HG03135 (cell line): ENCODE data around the gene SDF2L1.
A peak's percentile ranks its signal among the peaks of the same experiment; 100 is the strongest.
"Not testable (repeated sequence)": the region's sequence is repeated elsewhere in the genome, so short reads cannot be mapped to it uniquely, and the experiment has no call there.

Experiments
- ATAC-seq: cut with Tn5 transposase; IDR thresholded peaks from one replicate; pipeline ENCODE4 v1.9.1; 2021; ENCODE audit warnings: mild to moderate bottlenecking, moderate library complexity; ENCODE audit not compliant: unreplicated experiment

The SDF2L1 gene

DNA sequence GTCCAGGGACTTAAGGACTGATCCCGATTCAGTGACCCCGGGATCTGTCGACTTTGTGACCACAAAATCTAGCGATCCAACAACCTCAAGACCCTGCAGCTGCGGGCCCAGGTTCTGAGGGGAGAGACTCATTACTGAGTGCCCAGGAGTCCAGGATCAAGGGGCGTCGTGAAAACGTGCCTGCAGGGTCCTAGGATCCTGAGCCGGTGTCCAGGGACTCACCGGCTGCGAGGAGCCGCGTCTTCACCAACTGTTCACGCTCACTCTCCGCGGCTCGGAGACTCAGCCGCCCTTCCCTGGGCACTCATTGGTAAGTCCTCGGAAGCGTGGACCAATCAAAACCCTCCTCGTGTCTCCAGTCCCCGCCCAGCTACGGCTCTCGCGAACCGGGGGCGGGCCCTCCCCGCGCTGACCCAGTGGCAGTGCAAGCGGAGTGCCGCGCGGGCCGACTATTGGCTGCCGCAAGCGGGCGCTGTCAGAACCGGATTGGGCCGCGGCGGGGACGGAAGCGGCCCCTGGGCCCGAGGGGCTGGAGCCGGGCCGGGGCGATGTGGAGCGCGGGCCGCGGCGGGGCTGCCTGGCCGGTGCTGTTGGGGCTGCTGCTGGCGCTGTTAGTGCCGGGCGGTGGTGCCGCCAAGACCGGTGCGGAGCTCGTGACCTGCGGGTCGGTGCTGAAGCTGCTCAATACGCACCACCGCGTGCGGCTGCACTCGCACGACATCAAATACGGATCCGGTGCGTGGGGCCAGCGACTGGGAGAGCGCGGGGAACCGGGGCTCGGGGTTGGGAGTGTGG, at the start of gene SDF2L1:
Gene SDF2L1, plus strand, starts transcription at position 514 of the 795 bp plus-strand sequence. Its CDS starts 35 bp downstream, at position 549.
- peak; percentile 89 for ATAC-seq

GRCh38 chr22:21592422-21592821, 49.7 kb upstream of the SDF2L1 start:
- ATAC-seq: no peak

DNA sequence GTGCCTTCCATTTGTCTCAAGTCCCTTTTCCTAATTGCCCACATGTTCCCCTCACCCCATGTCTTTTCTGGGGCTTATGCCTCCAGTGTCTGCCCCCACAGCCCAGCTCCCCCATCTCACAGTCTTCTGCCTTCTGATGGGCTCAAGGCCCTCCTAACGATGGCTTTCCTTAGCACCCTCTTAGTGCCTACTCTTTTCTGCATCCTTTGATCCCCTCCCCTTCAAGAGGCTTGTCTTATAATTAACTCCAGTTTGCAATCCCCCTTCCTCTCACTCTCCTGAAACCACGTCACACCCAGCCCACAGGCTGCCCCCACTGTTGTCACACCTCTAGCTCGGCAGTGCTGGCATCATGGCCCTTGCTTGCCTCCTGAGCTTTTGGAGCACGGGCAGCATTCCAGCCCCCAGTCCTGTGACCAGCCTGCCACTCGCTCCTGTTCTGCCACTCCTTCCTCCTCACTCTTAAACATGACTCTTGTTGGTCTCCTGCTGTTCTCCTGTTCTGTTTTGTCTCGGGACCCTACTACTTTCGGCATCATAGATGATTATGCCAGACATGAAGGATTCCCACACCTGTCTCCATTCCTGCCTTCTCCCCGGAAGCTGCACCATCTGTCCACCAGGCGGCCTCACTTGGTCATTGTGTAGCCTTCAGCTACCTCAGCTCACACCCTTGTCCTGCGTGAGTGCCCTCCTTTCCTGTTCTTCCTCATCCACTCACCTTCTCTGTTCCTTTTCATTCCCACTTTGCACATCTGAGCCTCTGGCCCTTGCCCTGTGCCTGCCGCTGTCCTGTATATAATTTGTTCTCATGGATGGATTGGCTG, 48.5 kb upstream of the SDF2L1 start:
- ATAC-seq: no peak

DNA sequence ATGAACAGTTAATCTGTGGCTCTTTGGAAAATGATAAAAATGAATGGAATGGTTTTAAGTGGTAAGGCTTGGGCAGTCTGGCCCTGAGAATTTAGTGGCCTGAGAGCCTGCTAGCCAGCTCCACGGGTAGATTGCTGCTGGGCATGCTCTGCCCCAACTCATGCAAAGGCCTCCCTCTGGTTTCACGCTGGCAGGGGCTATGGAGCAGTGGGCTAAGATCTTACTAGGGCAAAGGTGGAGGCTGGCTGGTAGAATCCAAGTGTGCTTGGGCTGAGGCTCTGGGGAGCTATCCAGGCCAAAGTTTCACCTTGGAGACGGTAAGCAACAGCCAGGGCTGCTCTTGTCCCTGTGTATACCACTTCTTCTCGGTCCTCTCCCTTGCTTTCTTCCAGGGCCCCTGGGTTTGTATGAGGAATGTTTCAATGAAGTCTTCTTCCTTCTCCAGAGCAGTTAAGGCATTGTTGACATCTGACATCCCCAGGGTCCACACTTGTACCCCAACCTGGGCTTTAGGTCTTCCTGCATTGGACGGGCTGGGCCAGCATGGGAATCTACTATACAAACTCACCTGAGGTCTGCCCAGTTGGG, 47.1 kb upstream of the SDF2L1 start:
- ATAC-seq: no peak

GRCh38 chr22:21596356-21597135, 45.6 kb upstream of the SDF2L1 start:
- ATAC-seq: not testable (repeated sequence)

DNA sequence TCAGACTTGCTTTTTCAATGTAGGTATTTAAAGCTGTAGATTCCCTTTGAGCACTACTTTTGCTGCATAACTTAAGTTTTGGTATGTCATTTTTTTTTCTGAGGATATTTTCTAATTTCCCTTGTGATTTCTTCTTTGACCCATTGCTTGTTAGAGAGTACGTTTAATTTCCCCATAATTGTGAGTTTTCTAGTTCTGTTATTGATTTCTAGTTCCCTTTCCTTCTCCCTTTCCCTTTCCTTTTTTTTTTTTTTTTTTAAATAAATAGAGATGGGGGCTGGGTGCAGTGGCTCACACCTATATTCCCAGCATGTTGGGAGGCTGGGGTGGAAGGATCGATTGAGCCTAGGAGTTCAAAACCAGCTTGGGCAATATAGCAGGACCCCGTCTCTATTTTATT, 43.8 kb upstream of the SDF2L1 start:
- no peak for ATAC-seq

DNA sequence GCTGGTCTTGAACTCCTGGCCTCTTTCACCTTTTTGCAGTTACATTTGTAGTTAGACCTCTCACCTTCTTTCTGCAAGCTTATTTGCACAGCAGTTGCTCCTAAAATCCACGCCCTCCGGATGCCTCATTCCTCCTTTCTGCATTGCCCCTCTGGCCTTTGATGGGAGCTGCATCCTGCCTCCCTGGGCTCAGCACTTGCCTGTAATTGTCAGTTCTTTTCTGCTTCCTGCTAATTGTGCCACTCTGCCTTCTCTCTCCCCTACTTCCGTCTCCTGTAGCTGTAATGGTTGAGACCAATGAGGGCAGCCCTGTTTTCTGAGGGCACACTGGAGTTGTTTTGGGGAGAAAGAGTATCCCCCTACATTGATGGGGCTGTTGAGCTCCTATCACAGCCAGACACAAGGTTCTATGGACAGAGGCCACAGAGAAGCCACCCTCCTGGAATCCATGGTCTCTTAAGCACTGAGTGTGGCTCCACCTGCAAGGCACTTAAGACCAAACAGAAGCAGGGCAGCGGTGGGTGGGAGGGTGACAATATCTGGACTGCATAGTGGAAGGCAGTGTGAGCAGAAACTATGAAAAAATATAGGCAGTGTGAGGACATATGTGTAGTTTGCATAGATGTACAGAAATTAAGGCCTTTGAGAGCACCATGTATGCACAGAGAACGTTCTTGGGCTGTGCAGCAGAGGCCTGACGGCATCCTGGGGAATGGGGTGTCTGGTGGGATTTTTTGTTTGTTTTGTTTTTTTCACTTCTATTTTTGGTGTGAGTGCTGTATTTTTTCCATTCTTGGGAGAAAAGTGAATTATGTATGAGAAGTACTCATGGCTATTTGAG, 42.8 kb upstream of the SDF2L1 start:
- ATAC-seq: no peak

DNA sequence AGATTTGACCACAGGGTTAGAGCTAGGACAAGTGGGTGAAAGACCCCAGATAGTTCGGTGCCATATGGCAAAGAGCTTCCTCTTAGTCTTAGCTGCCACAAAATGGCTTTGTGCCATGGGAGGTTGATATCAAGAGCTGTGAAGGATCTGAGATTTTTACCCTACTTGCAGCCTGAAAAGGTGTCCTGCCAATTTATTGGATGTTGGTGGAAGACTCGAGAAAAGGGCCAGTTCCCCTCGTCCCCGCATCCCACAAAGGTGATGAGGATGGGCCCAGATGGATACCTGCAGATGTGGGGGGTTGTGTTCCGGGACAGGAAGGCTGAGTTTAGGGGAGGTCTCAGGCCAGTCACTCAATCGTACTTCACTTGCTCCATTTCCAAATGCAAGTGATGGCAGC, 39.5 kb upstream of the SDF2L1 start:
- no peak for ATAC-seq

DNA sequence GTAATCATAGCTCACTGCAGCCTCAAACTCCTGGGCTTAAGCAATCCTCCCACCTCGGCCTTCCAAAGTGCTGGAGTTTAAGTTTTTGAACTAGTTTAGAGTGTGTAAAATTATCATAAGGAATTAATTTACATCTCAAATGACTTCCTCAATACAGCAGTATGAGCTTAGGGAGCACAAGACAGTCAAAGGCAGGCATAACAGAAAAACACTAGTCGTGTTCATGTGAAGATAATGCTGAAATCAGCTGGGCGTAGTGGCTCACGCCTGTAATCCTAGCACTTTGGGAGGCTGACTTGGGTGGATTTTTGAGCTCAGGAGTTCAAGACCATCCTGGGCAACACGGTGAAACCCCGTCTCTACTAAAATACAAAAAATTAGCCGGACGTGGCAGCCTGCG, 38.1 kb upstream of the SDF2L1 start:
- no peak for ATAC-seq

GRCh38 chr22:21605887-21606564, 36.1 kb upstream of the SDF2L1 start:
- no peak for ATAC-seq

DNA sequence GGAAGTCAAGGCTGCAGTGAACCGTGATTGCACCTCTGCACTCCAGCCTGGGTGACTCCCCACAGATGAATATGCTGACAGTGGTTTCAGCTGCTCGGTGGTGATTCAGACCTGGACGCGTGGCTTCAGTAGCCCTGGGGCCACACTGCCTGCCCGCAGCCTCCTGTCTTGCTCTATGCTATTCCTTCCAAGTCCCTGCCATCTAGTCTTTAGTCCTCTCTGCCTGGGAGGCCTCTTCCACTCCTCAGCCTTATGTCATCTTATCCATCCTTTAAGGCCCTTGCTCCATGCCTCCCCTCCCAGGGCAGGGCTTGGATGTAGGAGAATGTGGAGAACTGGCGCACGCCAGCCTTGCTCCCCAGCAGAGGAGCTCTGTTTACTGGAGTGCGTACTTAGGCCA, 35.3 kb upstream of the SDF2L1 start:
- ATAC-seq: no peak

DNA sequence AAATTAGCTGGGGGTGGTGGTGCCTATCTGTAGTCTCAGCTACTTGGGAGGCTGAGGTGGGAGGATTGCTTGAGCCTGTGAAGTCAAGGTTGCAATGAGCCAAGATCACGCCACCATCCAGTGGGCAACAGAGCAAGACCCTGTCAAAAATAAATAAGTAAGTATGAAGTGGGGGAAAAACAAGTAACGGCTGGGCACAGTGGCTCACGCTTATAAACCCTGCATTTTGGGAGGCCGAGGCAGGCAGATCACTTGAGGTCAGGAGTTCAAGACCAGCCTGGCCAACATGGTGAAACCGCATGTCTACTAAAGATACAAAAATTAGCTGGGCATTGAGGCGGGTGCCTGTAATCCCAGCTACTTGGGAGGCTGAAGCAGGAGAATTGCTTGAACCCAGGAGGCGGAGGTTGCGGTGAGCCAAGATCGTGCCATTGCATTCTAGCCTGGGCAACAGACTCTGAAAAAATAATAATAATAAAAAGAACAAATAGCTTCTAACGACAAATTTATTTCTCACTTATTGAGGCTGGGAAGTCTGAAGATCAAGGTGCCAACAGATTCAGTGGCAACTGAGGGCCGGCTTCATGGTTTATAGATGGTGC, 32.4 kb upstream of the SDF2L1 start:
- not testable (repeated sequence) for ATAC-seq

DNA sequence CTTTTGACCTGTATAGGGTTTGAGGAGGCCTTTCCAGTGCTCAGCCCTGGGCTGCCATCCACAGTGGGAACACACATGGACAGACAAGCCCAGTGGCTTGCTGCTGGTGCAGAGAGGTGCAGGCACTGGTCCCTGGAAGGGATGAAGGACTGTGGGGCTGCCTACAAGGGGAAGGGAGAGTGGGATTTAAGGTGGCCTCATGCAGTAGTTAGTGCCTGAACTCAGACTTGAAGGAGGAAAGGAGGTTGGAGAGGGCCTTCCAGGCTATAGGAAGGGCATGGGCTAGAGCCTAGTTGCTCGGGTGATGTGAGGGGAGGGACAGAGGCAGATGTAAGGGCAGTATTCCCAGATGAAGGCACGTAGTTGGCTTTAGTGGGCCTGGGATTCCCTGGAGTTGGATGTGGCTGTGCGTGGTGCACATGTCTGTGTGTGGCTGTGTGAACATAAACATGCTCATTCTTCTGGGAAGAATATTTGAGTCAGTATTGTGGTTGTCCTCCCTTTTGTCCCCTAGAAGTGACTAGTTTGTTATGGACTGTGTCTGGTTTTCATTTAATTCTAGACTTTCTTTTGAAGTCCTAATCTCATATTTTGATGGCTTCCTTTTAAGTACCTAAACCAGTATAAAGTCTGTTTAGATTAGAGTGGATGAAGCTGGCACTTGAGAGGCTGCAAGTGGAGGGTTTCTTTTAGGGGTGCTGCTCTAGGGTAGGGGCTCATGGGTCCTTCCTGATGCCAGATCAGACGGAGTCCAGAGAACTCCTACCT, 30.7 kb upstream of the SDF2L1 start:
- no peak for ATAC-seq

DNA sequence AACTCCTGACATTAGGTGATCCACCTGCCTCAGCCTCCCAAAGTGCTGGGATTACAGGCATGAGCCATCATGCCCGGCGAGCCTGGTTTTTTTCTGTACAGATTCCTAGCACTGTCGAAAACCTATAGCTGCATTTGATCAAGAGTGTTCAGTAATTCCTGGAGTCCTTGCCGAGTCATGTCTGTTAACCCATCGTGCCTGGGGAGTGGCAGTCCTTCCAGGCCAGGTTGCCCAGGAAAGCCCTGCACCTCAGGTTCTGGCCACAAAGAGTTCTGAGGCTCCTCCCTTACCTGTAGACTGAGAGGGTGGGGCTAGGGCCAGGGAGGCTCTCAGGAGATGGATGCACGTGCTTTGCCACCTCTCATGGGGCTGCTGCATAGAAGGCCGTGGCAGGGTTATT, 29.2 kb upstream of the SDF2L1 start:
- ATAC-seq: no peak

DNA sequence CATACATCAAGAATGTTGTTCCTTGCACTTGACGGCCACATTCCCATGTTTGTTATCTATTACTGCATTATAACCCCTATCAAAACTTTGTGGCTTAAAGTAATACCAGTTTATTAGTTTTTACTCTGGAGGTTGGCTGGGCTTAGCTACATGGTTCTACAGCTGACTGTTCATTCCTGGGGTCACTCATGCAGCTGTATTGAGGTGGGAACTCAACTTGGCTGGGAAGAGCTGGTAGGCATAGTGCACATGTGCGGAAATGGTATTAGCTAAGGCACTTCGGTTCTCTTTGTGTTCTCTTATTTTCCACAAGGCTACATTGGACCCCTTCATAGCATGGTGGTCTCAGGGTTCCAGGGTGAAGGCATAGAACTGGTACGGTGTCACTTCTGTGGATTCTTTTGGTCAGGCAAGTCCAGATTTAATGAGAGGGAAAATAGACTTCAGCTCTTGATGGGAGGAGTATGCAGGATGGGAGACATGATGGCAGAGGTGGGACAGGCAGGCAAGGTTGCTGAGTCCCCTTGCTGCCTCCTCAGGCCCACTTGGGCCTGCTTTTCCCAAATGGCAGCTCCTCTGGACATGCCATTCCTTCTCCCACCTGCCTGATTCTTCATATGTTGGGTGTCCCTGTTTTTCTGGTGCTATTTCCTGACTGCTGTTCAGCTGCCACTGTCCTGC, 28.4 kb upstream of the SDF2L1 start:
- ATAC-seq: no peak

DNA sequence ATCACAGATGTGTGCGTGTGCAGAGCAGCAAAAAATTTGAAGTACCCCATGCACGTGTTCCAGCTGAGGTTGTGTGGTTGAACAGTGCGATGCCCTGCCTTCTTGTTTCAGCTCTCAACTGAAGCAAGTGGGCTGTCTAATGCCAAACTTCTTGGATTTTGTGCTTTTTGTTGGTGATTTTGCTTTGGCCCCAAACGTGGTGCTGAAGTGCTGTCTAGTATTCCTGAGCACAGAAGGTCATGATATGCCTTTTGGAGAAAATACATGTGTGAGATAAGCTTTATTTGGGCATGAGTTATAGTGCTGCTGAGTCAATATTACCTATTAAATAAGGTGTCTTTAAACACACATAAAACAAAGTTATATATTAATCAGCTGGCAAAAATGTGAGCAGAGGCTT, 26.4 kb upstream of the SDF2L1 start:
- no peak for ATAC-seq

GRCh38 chr22:21617337-21617736, 24.8 kb upstream of the SDF2L1 start:
- ATAC-seq: not testable (repeated sequence)

- no peak for ATAC-seq
Observed at GRCh38 chr22:21621025-21621424, 21.1 kb upstream of the SDF2L1 start.
